Left renal cortex interstitium (tissue), 4 donors: ENCODE results near the gene MRFAP1. TPM values are rescaled to one million over a fixed set of nuclear protein-coding genes. Genes with fewer than 3 reads are reported as not detected.
"Not testable (repeated sequence)": the region's sequence is repeated elsewhere in the genome, so short reads cannot be mapped to it uniquely, and the experiment has no call there.

Source experiments
- DNase-seq, 4 donors: peaks; one replicate each; pipeline ENCODE4 v3.0.0-alpha.2; 2013; ENCODE audit warnings: low read depth in 4 of 4, low spot score in 2 of 4, missing footprints in 1 of 4
- polyA plus RNA-seq, 4 donors: library from polyadenylated mRNA; unstranded; fragments of 120-200 nt; gene quantifications; one replicate each; pipeline ENCODE4 v1.2.1, GENCODE V29; 2013; ENCODE audit not compliant: insufficient read length in 4 of 4

Gene MRFAP1
- polyA plus RNA-seq, 4 donors = 377 to 482 (median 442) TPM

DNA sequence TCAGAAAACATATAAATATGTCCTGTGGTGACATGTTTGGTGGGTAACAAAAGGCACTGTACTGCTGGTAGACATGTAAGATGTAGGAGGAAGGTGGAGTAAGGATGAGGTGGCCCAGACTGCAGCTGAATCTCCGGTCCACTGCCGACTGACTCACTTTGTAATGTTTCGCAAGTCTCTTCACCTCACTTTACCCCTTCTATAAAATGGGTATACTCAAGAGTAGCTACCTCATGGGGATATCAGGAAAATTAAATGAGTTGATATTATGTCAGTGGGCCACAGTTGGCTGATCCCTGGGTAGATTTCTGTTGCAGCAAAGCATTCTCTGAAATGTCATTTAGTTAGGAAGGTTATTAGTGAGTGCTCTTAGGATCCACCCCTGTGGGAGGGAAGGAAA, 22.1 kb downstream of the MRFAP1 start:
- no peak for DNase-seq

DNA sequence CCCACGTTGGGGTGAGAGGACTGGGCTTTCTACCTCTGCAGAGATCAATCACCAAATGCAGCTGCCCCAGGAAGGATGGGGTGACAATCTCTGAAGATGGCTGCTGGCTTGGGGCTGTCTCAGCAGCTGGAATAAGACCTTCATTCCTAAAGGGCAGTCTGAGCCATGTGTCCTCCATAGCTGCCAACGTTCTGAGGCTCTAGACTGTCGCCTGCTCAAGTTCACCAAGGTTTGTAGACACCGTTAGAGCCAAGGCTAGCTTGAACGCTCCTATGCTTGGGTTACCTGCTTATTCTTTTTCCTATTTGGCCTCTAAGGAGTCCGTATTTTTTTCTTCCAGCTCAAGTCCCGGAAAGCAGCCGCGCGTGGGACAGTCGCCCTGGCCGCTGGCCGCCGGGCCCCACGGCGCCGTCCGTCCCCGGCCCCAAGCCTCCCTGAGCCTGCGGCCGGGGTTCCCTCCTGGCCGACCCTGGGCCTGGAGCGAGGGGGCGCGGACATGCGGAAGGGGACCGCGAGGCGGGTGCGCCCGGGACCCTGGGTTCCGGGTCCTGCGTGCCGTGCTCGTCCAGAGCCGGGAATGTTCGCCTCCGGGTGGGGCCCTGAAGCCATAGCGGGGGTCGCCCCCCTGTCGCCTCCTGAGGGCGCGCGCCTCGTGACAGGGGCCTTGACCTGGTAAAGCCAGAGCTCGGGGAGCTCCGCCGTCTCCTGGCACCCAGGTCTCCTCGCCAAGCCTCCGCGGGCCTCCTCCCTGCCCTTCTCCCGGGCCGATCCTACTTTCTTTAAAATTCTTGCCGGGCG, 23.3 kb downstream of the MRFAP1 start:
- DNase-seq = no peak

DNA sequence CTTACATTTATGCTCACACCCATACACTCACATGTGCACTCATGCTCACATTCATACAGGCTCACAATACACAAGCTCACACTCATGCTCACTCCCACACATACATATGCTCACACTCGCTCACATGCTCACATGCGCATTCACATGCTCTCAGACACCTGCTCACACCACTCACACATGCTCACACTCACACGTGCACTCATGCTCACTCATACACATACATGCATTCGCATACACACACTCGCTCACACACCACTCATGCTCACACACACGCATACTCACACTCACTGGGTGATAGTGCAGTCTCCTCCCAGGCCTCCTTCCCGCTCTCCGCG, 24.8 kb downstream of the MRFAP1 start:
- no peak for DNase-seq

DNA sequence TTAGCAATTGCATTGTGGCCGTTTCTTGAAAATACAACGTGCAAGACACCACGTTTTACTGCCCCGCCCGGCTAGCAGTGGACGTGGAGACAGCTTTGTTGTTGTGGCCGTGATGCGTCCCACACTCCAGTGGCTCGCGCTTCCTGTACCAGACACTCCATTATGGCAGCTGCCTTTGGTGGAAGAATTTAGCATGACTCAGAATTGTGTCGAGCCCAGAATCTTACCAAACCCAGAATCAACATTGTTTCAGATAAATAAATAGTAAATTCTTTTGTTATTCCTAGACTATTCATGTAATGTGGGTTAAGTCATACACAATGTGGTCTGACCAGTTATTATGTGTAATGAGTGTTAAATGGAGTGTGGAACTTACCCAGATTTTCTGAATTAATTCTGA, 27.9 kb downstream of the MRFAP1 start:
- DNase-seq = no peak

DNA sequence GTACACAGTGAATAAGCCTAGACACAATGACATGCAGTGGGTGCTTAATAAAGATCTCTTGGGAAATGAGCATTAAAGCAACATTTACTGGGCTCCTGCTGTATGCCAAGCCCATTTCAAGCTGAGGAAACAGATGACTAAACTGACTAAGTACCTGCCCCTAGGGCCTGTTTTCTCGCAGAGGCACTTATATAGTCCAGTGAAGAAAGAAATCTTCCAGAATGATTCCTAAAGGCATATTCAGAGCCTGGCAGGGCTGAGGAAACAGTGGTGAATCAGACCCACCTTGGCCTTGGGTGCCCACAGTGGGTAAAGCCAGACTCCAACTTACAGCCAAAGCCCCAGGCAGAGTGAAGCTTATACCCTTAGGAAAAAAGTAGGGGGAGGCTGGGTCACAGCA, 31.2 kb downstream of the MRFAP1 start:
- no peak for DNase-seq

DNA sequence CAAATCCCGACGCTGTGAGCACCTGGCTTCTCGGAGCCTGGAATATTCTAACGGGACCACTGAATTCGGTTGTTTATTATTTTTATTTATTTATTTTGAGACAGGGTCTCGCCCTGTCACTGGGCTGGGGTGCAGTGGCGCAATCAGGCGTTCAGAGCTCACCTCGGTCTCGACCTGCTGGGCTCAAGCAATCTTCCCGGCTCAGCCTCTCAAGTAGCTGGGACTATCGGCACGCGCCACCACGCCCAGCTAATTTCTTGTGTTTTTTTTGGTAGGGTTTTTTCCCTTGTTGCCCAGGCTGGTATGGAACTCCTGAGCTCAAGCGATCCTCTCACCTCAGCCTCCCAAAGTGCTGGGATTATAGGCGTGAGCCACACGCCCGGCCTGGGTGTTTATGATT, 31.6 kb downstream of the MRFAP1 start:
- no peak for DNase-seq

DNA sequence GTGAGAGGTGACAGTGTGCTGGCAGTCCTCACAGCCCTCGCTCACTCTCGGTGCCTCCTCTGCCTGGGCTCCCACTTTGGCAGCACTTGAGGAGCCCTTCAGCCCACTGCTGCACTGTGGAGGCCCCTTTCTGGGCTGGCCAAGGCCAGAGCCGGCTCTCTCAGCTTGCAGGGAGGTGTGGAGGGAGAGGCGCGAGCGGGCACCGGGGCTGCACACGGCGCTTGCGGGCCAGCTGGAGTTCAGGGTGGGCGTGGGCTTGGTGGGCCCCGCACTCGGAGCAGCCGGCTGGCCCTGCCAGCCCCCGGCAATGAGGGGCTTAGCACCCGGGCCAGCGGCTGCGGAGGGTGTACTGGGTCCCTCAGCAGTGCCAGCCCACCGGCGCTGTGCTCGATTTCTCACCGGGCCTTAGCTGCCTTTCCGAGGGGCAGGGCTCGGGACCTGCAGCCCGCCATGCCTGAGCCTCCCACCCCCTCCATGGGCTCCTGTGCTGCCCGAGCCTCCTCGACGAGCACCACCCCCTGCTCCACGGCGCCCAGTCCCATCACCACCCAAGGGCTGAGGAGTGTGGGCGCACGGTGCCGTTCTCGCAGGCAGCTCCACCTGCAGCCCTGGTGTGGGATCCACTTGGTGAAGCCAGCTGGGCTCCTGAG, 32.2 kb downstream of the MRFAP1 start:
- DNase-seq = not testable (repeated sequence)

DNA sequence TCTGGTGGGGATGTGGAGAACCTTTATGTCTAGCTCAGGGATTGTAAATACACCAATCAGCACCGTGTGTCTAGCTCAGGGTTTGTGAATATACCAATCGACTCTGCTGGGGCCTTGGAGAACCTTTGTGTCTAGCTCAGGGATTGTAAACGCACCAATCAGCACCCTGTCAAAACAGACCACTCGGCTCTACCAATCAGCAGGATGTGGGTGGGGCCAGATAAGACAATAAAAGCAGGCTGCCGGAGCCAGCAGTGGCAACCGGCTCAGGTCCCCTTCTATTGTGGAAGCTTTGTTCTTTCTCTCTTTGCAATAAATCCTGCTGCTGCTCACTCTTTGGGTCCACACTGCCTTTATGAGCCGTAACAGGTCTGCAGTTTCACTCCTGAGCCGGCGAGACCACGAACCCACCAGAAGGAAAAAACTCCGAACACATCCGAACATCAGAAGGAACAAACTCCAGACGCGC, 32.7 kb downstream of the MRFAP1 start:
- not testable (repeated sequence) for DNase-seq

DNA sequence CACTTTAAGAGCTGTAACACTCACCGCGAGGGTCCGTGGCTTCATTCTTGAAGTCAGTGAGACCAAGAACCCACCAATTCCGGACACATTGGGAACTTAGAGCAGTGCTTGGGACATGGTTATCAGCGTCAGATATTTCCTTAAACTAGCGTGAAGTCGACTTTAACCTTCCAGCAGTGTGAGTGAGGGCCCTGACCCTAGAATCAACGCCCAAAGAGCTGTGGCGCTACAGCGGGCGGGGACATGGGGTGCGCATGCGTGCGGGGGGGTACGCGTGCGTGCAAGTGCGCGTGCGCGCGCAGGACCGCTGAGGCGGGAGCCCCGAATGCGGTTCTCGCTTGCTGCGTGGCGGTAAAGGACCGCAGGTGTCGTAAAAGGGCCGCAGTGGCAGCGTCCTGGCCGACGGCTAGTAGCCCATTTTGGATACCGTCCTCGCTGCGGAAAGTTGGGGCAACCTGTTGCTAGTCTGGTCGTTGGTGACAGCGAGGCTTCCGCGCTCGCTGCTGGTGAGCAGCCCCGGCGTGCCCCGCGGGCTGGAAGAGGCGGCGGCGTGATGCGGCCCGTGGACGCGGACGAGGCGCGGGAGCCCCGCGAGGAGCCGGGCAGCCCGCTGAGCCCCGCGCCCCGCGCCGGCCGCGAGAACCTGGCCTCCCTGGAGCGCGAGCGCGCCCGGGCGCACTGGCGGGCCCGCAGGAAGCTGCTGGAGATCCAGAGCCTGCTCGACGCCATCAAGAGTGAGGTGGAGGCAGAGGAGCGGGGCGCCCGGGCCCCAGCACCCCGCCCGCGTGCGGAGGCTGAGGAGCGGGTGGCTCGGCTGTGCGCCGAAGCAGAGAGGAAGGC, 33.4 kb downstream of the MRFAP1 start:
- peak; percentile 87 to 92 (median 91) for DNase-seq

DNA sequence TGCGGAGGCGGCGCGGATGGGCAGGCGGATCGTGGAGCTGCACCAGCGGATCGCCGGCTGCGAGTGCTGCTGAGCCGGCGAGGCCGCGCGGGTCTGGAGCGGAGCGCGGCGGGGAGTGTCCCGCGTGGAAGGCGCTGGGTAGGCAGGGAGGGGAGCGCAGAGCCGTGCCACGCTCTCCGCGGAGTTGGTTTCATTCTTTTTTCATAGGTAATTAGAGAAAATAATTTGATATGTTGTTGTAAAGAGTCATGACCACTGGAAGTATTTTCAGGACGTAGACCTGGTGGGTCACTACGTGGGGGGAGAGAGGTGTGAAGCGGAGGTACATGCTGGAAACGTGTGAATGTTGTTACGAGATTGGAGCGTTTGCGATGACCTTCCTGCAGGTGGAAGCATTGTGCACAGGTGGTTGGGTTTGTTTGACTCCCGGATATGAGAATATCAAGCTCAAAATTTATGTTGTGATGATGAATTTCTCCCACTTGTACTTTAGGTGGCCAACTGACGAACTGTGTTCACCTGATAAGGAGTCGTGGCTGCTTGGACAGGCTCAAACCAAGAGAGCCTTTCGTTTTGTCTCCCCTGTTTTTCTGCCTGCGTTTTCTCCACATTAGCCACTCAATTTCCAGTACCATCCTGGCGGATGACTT, 34.1 kb downstream of the MRFAP1 start:
- no peak for DNase-seq

DNA sequence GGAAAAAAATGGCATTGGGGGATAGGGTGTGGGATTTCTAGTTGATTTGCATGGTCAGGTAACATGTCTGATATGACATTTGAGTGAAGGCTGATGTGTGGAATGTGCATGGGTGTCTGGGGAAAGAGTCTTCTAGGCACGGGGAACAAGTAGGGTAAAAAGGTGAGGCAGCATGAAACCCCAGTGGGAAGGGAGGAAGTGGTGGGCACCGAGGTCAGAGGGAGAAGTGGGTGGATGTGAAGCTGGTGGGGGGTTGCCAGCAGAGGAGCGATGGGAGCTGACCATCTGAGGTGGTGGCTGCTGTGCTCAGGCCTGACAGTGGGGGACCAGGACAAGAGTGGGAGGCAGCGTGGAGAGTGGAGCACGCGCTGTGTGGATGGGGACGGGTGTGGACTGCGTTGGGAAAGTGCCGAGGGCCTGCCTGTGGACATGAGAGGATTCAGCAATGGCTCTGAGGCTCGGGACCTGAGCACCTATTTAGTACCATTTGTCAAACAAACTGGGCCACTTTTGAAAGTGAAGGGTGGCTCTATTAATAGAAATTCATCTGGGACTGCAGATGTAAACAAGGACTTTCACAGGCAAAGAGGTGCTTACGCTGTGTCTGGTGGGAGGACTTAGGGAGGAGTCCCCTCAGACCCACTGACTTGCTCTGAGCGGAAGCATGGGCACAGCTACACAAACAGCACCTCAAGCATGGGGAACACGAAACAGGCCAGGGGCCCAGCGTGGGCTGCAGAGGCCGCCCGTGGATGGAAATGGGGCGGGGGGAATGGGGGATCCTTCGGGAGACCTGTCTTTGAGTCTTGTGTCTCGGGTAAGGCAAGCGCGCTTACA, 36.5 kb downstream of the MRFAP1 start:
- no peak for DNase-seq

DNA sequence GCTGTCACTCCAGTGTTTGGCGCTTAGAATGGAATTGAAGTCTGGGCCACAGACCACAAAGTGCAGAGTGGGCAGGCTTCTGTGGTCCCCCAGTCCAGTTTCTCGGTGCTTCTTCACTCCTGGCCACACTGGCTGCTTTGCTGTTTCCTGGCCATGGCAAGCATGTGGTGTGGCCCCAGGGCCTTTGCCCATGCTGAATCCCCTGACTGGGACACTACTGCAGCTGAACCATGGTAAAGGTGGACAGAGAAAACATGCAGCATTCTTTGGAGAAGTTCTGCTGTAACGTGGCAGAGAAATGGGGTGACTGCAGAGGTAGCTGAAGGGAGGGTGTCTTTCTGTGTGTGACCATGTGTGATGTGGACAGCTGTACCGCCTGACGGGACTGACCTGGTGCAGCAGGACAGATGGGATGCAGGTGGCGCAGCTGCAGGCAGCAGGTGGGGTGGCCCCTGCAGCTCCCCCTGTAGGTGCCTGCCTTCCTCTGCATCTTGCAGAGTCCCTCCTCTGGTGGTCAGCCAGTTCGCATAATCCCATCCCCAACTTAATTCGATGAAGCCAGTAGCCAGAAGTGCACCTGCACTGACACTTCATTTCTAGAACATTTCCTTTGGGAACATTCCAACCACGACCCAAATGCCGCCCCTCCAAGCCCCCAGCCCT, 40.0 kb downstream of the MRFAP1 start:
- DNase-seq = no peak

DNA sequence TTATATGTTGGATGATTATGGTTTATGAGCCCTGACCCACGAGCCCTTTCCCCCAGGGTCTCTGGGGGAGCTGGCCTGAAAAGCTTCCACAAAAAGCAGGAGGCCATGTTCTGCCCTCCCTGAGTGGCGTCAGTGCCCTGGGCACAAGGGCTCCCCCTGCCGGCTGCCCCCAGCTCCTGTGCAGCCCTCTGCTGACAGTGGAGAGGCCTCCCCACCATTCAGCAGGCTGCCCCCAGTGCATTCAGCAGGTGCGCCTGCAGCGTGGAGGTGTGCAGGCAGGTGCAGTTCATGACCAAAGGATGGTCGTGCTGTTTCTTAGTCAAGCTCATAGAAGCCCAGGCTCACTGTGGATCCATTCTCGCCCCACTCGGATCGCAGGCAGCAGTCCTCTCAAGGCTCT, 40.7 kb downstream of the MRFAP1 start:
- no peak for DNase-seq

DNA sequence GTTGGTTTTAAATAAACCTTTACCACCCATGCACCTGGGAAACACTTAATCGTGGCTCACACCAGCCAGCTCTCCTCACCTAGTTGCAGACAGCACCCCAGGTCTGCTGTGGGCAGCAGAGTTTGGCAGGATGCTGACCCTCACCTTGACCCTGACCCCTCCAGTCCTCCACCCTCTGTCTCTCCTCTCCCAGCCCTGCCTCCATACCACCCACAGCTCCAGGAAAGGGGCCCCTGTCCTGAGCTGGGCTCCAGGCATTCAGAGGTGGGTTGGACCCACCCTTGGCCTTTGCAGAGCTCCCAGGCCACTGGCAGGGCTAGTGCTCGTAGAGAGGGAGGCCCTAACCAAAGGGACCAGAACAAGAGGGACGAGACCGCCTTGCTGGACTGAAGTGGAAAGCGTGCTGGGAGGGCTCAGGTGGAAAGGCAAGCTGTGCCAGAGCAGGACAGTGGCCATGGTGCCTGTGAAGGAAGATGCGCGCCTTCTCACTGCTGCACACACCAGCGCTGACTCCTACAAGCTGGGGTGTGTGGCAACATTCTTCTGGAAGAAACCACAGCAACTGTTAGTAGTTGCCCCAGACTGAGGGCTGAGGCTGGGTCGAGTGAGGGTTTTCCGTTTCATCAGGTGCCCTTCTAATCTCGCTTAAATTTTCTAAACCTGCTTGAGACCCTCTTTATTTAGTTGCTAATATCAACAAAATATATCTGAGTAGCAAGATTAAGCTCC, 42.5 kb downstream of the MRFAP1 start:
- no peak for DNase-seq

DNA sequence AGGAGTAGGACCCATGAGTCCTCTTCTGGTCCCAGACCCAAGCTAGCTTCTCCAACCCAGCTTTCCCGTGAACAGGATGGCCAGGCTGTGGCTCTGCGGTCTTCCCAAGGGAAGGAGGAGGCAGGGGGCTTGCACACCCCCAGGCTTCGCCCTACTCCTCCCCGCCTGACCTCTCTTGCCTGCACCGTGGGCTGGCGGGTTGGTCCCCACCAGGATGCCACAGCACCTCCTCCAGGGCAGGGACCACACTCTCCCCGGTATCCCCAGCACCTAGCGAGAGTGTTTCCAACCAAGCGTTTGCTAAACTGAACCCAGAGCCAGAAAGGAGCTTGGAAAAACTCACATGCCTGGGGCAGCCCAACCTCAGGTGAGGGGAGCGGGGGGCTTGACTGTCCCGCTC, 44.2 kb downstream of the MRFAP1 start:
- no peak for DNase-seq

DNA sequence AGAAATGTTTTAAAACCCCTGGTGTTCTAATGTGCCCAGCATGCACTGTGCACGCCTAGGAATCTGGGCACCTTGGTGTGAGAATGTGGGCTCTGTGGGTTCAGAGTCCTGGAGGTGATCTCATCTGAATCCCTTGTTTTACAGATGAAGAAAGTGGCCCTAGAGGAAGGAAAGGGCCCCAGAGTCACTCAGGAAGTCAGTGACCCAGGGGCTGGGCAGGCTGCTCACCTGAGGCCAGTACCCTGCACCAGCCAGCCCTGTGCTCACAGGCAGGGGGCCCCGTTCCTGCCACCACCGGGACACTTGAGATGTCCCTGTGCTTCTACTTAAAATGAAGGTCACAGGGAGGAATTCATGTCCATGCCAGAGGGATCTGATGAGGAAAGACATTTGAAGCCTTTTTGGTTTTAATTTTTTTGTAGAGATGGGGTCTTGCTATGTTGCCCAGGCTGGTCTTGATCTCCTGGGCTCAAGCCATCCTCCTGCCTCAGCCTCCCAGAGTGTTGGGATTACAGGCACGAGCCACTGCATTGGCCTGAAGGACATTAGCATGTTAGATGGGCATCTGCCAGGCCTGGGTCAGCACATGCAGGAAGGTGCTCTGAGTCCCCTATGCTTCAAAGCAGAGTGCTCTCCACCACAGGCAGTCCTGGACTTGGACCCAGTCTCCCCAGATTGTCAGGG, 45.8 kb downstream of the MRFAP1 start:
- DNase-seq = no peak

DNA sequence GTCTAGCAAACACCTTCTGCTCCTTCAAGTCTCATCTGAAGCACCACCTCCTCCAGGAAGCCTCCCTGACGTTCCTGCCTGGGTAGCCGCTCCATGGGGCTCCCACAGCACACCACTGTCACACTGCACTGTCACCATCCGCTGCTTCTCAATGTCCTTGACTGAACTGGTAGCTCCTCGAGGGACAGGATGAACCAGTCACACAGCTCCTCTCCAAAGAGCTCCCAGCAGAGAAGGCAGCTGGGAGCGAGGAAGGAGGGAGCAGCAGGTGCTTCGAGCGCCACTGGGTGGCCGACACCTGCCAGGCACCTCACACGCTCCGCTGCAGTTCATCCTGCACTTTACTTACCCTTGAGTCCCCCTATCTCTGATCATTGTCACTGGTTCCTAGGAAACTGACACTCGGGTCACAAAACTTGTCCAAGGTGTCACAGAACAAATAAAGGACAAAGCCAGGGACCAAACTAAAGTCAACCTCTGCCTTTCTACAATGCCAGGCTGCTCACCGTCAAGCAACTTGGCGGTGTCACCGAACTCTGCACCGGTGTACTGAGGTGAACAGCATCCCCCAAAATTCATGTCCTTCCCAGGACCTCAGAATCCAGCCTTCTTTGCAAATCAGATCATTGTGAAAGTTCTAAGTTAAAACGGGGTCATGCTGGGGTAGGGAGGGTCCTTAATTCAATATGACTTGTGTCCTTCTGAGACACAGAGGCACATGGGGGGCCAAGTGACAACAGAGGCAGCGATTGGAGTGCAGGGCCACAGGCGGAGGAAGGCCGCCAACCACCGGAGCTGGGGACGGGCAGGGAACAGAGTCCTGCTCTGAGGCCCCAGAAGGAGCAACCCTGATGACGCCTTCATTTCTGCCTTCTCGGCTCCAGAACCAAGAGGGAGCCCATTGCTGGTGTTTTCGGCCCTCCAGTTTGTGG, 47.7 kb downstream of the MRFAP1 start:
- DNase-seq = no peak
